GM18909 (cell line): ENCODE measurements around the gene PLCH2.
"Not testable (repeated sequence)": the region's sequence is repeated elsewhere in the genome, so short reads cannot be mapped to it uniquely, and the experiment has no call there.

ENCODE experiments used
- ATAC-seq: cut with Tn5 transposase; IDR thresholded peaks from one replicate; pipeline ENCODE4 v1.9.1; 2021; ENCODE audit warnings: mild to moderate bottlenecking; ENCODE audit not compliant: unreplicated experiment, poor library complexity

Gene PLCH2

DNA sequence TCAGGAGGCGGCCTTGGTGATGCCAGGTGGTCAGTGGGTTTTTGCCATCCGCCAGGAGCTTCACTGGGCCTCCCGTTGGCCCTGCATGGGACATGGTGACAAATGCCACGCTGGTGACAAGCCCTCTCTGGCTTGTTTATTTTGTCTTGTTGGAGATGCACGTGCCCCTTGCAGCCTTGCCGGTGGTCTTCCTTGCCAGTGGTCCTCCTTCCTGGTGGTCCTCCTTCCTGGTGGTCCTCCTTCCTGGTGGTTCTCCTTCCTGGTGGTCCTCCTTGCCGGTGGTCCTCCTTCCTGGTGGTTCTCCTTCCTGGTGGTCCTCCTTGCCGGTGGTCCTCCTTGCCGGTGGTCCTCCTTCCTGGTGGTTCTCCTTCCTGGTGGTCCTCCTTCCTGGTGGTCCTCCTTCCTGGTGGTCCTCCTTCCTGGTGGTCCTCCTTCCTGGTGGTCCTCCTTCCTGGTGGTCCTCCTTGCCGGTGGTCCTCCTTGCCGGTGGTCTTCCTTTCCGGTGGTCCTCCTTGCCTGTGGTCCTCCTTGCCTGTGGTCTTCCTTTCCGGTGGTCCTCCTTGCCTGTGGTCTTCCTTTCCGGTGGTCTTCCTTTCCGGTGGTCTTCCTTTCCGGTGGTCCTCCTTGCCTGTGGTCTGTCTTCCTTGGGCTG is 16.9 kb upstream of the PLCH2 start:
- ATAC-seq = not testable (repeated sequence)

DNA sequence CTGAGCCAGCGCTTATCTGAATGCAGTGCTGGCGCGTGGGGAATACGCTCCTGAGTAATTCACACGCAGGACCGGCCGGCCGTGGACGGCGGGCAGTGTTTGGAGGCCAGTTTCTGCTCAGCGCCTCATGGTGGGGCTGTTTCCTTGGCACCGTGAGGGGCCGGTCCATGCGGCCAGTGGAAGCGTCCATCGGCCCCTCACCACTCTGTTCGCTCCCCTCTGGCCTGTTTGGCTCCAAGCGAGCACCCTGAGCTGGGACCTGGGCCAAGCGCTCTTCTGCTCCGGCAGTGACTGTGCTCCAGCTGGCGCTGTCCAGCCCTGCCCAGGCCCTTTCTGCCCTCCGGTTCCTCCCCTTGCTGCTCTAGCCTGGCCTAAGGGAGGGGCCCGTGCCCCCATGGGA is 16.3 kb upstream of the PLCH2 start:
- no peak for ATAC-seq

DNA sequence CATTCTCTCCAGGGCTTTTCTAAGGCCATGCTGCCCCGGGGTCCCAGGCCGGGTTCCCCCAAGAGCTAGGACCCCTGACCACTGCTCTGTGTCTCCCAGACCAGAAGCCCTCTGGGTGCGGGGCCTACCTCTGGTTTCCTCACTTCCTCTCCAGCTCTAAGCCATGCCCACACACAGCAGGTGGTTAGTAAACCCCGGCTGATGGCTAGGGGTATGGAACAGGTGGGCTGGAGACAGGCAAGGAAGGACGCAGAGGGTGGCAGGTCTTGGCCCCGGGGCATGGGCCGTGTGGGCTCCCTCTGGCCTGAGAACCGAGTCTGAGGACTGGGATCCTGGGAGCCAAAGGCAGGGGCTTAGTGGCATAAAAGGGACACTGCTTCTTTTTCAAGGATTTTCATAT is 15.9 kb upstream of the PLCH2 start:
- ATAC-seq = no peak

DNA sequence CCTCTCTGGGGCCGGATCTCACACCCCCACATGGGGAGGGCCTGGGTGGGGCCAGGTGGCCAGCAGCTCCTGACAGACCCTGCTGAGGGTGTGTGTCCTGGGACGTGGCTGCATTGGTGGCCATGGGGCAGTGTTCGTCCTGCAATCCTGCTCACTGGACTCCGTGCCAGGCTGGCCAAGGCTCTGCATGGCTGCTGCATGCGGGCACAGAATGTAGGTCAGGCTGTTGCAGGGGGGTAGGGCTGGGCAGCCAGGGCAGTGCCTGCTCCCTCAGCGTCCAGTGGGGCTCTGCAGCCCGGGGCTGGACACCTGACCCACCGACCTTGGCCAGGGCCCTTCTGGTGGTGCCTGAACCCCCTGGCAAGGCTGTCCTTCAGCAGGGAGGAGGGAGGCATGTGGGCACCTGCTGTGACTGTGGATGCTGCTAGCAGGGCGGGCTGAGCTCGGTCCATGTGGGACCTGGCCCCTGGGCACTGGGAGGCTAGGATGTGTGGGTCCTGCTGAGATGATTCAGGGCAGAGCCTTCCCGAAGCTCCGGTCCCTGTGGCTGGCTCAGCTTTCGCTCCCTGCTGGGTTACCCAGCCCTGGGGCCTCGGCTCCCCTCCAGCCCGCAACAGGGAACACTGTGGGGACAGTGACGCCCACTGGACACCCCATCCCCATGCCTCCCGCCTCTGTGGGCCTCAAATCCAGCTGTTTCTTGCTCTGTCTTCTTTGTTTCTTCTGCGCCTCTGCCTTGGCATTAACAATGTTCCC is 14.9 kb upstream of the PLCH2 start:
- ATAC-seq = no peak

DNA sequence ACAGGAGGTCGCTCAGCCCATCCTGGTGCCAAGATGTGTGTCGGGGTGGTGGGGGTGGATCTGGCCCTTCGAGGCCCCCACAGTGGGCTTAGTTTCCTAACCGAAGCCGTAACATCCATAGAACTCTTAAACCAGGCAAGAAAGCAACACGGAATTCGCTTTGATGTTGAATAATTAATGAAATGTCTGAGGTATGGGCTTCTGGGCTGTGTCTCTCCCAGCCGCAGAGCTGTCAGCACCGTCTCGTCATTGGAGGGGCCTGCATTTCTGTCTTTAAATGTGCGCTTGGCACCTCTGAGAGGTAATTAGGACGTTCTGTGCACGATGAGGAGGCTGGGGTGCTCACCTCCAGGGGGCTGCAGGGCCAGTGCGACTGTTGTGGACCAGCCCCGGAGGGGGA is 13.3 kb upstream of the PLCH2 start:
- ATAC-seq = no peak

DNA sequence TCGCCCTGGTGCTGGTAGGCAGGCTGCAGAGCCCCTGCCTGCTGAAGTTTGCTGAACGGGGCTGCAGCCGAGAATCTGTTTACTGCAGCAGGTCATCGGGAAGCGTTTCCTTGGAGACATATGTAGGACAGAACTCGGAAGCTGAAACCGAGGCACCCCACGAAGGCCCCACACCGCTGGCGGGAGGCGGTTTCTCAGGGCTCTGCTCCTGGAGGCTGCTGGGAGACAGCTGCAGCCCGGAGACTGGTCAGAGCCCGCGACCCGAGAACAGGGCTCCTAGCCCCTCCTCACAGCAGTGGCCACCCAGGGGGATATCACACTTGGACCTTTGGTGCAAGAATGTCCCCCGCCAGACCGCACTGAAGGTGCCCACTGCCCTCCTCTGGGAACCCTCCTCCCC is 12.7 kb upstream of the PLCH2 start:
- ATAC-seq = no peak

DNA sequence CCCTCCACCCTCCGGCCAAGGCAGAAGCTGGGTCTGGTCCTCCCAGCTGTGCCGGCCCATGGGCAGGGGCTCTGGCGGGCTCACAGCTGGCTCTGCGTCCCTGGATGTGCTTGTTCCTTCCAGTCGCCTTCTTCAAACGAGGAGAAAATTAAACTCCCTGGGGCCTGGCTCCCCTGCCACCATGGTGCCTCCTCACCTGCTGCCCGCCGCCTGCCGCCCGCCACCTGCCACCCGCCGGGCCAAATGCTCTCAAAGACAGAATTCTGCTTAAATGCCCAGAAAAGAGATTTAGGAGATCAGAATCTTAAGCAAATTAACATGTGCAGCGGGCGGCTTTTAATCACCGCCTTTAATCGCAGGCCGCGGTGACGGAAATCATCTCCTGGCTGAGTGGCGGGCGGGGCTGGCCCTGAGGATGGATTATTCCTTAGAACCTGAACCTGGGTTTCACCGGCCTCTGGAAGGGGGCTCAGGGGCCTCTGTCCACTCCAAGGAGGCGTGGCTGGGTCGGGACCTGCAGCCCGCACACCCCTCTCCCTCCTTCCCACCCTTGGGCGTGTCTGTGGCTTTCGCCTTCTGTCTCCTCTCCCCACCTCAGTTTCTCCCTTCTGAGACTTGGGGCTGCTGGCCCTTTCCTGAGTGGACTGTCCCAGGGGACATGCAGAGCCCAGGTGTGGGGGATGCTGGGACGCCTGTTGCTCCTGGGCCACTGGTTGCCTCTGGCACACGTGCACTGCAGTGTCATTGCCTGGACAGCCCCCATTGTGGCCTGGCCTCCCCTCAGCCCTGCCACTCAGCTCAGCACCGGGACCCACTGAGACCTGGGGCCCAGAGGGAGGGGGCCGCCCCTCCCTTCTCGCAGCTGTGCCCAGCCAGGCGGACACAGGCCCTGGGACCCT is 10.5 kb upstream of the PLCH2 start:
- ATAC-seq = no peak

DNA sequence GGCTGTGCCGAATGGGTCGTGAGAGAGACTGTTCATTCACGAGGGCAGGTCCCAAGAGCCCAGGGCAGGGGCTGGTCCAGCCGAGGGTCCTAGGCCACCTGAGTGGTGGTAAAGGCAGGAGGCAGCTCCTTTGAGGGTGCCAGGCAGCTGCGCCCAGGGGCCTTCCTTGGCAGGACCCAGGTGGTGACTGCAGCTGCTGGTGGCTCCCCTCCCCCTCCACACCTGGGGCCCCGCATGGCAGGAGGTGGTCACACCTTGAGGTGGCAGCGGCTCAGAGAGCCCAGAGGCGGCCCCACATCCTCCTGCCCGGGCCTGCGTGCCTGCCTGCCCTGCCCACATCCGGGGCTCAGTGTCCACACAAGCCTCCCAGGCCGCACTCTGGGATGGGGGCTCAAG is 9.8 kb upstream of the PLCH2 start:
- no peak for ATAC-seq

DNA sequence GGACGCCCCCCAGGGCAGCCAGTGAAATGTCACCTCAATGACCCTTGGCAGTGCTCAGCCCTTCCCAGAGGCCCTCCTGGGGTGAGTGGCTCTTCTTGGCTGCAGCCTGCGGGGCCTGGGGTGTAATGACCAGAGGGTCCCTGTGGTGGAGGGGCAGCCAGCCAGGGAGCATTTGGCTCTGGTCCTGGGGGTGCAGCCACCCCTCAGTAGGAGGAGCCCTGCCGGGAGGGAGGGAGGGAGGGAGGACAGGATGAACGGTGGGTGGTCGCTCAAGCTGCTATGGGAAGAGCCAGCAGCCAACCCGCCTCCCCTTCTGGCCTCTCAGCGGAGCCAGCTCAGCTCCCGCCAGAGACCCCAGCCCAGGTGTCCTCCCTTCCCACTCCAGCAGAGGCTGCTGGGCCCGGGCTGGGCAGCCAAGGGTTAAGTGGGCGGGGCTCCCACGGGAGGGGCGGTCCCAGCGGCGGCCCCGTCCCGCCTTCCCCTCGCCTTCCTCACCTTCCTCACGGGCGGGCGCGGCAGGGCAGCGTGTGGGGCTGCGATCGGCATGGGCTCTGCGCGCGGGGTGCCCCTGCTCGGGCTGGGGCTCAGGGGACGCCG is 9.0 kb upstream of the PLCH2 start:
- no peak for ATAC-seq

DNA sequence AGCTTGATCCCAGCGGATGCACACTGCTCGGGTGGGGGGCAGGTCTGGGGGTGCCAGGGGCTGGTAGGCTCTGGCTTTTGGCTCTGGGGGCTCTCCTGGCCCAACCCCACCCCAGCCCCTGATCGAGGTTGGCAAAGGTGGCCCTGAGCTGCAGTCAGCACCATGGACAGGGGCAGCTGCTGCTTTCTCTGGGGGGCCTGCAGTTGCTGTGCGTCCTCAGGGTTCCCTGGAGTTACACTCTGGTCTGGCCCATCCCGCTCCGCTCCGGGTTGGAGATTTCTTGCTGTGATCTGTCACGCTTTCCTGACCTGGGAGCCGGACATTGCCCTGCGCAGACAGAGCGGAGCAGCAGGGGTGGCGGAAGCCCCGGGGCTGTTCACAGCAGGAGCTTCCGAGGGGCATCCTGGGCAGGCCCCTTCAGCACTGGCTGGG is 8.0 kb upstream of the PLCH2 start:
- no peak for ATAC-seq

DNA sequence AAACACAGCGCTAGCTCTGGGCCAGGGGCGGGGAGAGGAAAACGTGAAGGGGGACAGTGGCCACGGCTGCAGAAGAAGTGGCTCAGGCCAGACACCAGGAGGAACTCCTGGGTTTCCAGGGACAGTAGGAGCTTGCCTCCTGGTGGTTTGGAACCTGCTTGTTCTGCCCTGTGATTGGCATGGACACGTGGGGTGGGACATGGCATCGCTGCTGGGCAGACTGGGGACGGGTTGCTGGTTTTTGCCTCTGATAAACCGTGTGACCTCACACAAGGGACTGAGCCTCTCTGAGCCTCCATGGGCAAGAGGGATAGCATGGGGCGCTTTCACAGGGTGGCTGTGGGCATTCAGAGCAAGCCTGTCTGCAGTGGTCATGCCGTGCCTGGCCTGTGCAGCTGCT is 7.5 kb upstream of the PLCH2 start:
- no peak for ATAC-seq

DNA sequence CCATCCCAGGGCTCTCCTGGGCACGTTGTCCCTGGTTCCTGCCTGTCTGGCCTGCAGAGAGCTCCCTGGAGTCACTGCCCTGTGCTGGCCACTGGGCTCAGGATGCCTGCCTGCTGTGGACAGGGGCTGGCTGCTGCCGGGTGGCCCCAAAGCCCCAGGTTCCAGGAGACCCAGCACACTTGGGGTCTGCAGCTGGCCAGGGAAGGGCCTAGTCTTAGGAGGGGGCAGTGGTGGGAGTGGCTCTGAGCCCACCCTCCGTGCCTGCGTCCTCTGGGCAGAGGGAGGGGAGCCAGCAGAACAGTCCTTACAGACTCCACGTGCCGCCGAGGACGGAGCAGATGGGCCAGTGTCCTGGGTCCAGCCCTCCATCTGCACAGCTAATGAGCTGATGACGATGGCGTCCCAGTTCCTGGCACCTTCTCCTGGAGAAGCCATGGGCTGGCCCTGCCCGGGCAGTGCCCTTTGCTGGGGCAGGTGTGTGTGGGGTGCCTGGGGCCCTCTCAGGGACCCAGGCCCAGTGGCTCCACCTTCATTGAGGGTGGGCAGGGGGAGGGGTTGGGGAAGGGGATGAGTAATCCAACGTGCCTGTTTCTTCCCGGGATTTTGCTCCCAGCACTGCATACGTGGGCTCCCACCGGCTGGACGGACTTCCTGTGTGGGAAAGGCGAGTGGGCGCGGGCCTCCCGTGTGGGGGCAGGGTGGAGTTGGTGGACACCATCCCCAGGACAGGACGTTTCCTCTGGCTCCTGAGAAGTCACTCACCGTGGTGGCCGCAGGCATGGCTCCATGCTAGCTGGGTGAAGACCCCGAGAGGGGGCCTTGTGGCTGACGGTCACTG is 6.8 kb upstream of the PLCH2 start:
- no peak for ATAC-seq

DNA sequence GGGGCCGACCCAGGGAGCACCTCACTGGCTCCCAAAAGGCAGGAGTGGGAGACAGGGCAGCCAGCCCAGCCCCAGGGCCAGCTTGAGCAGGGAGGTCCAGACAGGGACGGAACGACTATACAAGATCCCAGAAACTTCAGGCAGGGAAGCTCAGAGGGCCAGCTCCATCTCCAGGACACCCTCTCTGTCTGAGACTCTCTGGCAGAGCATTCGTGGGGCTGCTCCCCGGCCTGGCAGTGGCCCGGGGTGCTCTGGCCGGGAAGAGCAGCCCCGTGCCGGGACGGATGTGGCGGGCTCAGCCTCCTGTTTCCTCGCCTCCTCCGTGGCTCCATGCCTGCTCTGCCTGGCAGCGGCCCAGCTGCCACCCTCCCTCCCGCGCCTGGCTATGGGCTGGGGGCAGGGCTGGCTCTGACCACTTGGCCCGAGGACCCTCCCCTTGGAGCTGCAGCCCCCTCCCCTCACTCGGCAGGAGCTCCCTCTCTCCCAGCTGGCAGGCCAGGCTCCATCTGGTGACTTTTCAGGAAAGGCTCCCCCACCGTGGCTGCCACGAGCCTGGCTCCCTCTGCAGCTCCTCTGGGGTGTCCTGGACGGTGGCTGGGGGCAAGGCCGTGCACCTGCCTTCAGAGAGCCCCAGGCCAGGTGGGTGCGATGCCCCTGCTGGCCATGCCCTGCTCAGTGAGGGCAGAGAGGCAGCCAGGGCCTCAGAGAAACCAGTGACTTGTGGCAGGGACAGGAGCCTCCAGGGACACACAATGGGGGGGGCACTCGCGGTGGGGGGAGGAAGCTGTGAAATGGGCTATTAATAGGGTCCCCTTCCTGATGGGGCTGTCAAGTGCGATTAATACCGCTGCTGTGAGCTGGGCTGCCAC is 5.6 kb upstream of the PLCH2 start:
- no peak for ATAC-seq

DNA sequence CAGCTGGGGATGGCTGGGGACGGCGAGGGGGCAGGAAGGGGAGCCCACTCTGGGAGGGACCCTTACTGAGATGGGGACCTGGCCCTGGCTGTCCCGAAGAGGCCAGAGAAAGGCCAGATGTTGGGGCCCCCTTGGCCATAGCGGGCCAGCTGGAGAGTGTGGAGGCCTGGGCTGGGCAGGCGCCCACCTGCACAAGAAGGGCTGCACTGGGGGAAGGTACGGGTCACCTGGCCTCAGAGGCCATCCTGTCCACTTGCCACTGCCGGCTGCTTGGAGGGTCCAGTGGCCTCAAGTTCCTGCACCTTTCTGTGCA is 5.0 kb upstream of the PLCH2 start:
- no peak for ATAC-seq

DNA sequence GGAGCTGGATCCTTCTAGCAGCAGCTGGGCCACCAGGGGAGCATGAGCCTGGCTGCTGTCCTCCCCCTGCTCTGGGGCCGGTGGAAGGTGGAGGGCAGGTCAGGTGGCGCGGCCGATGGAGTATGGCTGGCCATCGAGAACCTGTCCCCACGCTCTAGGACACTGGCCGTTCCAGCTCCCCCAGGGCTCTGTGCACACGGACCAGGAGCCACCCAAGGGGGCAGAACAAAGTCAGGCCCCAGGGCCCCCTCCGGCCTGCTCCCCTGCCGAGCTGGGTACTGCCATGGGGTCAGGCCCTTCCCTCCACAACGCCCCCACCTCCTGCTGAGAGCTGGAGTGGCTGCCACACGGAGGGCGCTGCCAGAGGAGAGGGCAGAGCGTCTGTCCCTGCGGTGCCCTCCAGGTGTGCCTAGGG is 4.5 kb upstream of the PLCH2 start:
- ATAC-seq = no peak

DNA sequence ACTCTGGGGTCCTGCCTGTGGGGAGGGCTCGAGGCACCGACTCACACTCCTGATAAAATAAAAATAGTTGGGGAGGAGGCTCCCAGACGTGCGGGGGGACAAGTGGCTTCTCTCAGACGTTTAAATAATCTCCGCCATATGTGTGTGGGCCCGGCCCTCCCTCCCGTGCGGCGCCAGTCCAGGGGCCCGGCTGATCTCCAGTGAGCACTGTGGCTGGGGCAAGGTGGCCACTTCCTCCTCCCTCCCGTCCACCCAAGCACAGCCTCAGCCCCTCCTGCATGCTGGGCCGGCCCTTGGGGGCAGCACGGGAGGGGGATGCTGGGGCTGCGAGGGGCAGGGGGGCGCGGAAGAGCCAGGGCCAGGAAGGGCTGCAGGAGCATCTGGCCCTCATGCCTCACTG is 4.0 kb upstream of the PLCH2 start:
- no peak for ATAC-seq

DNA sequence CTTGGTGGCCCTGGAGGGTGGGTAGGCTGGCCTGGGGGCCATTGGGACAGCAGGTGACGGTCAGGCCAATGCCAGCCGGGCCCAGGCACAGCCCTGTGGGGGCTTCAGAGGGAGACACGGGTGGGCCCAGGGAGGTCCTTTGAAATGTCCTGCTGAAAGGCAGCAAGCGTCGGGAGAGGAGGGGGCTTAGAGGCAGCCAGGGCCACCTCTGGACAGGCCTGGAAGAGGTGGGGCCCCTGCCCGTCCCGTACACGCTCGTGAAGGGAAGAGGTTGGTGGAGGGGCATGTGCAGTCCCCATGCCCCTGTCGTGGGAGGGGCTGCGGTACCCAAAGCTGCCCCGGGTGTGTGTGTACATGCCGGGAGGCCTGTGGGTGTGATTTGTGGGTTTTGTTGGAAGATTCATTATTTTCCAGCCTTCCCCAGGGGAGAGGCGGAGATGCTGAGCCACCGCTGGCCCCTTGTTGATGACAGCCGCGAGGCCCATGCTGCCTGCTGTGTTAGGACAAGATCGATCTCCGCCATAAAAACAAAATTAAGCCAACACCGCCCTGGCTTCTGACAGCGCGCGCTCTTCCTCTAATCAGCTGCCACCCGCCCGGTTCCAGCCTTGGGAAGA is 3.4 kb upstream of the PLCH2 start:
- no peak for ATAC-seq

DNA sequence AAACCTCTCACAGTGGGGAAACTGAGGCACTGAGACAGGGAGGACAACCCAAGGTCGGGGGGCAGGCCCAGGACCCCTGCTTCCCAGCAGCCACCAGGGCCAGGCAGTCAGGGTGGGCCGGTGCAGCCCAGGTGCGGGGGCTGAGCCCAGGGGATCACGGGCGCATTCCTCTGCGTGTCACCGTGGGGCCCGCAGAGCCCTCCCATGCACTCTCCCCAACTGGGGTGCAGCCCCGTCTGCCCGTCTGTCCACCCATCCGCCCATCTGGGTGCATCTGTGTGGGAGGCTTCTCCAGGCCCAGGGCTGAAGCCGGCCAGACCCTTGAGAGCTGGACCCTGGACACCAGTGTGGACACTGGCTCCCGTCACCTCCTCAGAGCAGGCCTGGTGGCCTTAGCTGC is 2.9 kb upstream of the PLCH2 start:
- no peak for ATAC-seq
